GM18861 (cell line): ENCODE data around the gene ARID1B.

Experiments
- ATAC-seq: cut with Tn5 transposase; IDR thresholded peaks from one replicate; pipeline ENCODE4 v1.9.1; 2021; ENCODE audit not compliant: unreplicated experiment

The ARID1B gene

GRCh38 chr6:156822747-156823206 lies 45.6 kb downstream of the ARID1B start:
- ATAC-seq, result no peak

GRCh38 chr6:156824142-156824541 lies 47.0 kb downstream of the ARID1B start:
- ATAC-seq, result no peak

GRCh38 chr6:156825475-156825874 lies 48.3 kb downstream of the ARID1B start:
- ATAC-seq, result no peak

GRCh38 chr6:156826290-156826955 lies 49.2 kb downstream of the ARID1B start:
- ATAC-seq, result no peak

- ATAC-seq, result no peak
These were observed 50.2 kb downstream of the ARID1B start for GRCh38 chr6:156827382-156827781.

GRCh38 chr6:156828280-156828703 lies 51.1 kb downstream of the ARID1B start:
- ATAC-seq, result peak; percentile 52

- ATAC-seq, result no peak
These were observed 52.9 kb downstream of the ARID1B start for GRCh38 chr6:156830126-156830525.

- no peak for ATAC-seq
These were observed 55.1 kb downstream of the ARID1B start for GRCh38 chr6:156832231-156832647.

GRCh38 chr6:156832669-156833068 lies 55.5 kb downstream of the ARID1B start:
- ATAC-seq, result no peak

- ATAC-seq, result no peak
These were observed 56.6 kb downstream of the ARID1B start for GRCh38 chr6:156833755-156834154.

GRCh38 chr6:156839129-156839528 lies 62.0 kb downstream of the ARID1B start:
- no peak for ATAC-seq

- no peak for ATAC-seq
These were observed 62.4 kb downstream of the ARID1B start for GRCh38 chr6:156839591-156840001.

GRCh38 chr6:156840136-156840535 lies 63.0 kb downstream of the ARID1B start:
- ATAC-seq, result no peak

- ATAC-seq, result no peak
These were observed 63.4 kb downstream of the ARID1B start for GRCh38 chr6:156840606-156841005.

GRCh38 chr6:156841508-156841907 lies 64.3 kb downstream of the ARID1B start:
- no peak for ATAC-seq

GRCh38 chr6:156842598-156843250 lies 65.5 kb downstream of the ARID1B start:
- no peak for ATAC-seq

- ATAC-seq, result no peak
These were observed 66.9 kb downstream of the ARID1B start for GRCh38 chr6:156844089-156844488.

GRCh38 chr6:156845454-156846155 lies 68.4 kb downstream of the ARID1B start:
- ATAC-seq, result no peak

GRCh38 chr6:156846845-156847599 lies 69.8 kb downstream of the ARID1B start:
- ATAC-seq, result no peak

- ATAC-seq, result no peak
These were observed 70.9 kb downstream of the ARID1B start for GRCh38 chr6:156848123-156848522.

- no peak for ATAC-seq
These were observed 71.4 kb downstream of the ARID1B start for GRCh38 chr6:156848533-156848932.
